ENCODE measurements around the gene REXO4. TPM values are rescaled to one million over a fixed set of nuclear protein-coding genes. Genes with fewer than 3 reads are reported as not detected.
"Not testable (repeated sequence)": the region's sequence is repeated elsewhere in the genome, so short reads cannot be mapped to it uniquely, and the experiment has no call there.

REXO4 gene
- total RNA-seq, 2 donors from 2014 or later: 20.6 to 28.3 TPM

DNA sequence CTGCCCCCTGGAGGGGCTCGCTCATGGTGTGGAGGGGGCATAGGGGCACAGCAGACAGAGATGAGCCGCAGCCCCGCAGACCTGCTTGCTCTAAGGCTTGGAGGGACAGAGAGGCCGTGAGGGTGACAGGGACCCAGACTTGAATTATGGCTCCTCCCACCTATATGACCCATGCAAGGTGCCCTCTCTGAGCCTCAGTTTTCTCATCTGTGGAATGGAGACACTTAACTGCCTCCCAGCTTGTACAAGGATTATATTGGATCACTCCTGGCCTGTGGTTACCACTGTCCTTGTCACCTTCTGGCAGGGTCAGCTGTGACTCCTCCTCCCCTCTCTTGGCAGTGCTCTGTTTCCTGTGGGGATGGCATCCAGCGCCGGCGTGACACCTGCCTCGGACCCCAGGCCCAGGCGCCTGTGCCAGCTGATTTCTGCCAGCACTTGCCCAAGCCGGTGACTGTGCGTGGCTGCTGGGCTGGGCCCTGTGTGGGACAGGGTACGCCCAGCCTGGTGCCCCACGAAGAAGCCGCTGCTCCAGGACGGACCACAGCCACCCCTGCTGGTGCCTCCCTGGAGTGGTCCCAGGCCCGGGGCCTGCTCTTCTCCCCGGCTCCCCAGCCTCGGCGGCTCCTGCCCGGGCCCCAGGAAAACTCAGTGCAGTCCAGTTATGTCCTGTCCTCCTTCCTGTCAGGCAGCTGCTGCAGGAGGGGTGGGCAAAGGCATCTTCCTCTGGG is 37.3 kb upstream of the REXO4 start:
- ATAC-seq (no peak), DNase-seq (ENCODE audit: low spot score in 2 of 2) (no peak)
- Mint-ChIP-seq H3K9me3 (no peaks in the 10 kb centered on the region), H3K27ac (no peak overlapping the region), H3K36me3 (no peaks in the 10 kb centered on the region)

GRCh38 chr9:133454325-133454724 is 36.5 kb upstream of the REXO4 start:
- DNase-seq (ENCODE audit: low spot score in 2 of 2) (no peak), ATAC-seq (no peak)
- Mint-ChIP-seq H3K36me3 (no peaks in the 10 kb centered on the region), H3K27ac (no peak overlapping the region), H3K9me3 (no peaks in the 10 kb centered on the region)

DNA sequence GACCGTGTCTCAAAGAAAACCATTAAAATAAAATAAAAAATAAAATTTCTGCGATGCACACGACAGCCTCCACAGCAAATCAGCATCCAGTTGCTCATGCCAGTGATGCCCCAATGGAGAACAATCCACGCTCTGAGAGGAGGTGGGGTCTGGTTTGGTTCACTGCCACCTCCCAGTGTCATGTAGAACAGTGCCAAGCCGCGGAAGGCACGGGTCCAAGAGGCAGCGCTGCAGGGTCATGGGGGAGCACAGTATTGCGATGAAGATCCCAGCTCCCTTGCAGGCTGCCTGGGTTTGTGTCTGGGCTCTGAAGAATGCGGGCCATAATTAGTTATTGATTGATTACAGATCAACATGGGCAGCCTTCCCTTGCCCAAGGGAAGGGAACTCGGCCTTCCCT is 35.8 kb upstream of the REXO4 start:
- Mint-ChIP-seq H3K27ac (no peak overlapping the region), H3K9me3 (no peaks in the 10 kb centered on the region)

GRCh38 chr9:133452562-133452961 is 34.8 kb upstream of the REXO4 start:
- Mint-ChIP-seq H3K27ac (peak overlapping the region in 1 of 2 donors; percentile 36), H3K9me3 (no peaks in the 10 kb centered on the region), H3K36me3 (no peaks in the 10 kb centered on the region)
- no peak for ATAC-seq
- no peak for DNase-seq (ENCODE audit: low spot score in 2 of 2)

More for the DNA sequence above, 35.8 kb upstream of the REXO4 start:
- H3K36me3 Mint-ChIP-seq: no peaks in the 10 kb centered on the region
- ATAC-seq: no peak
- no peak for DNase-seq (ENCODE audit: low spot score in 2 of 2)

GRCh38 chr9:133451865-133452264 is 34.1 kb upstream of the REXO4 start:
- not testable (repeated sequence) for H3K9me3 Mint-ChIP-seq; H3K36me3 Mint-ChIP-seq; ATAC-seq; H3K27ac Mint-ChIP-seq; DNase-seq (ENCODE audit: low spot score in 2 of 2)

GRCh38 chr9:133449760-133450159 is 31.9 kb upstream of the REXO4 start:
- no peaks in the 10 kb centered on the region for H3K9me3 Mint-ChIP-seq
- no peak for DNase-seq (ENCODE audit: low spot score in 2 of 2)
- ATAC-seq: no peak
- no peaks in the 10 kb centered on the region for H3K36me3 Mint-ChIP-seq
- no peak overlapping the region for H3K27ac Mint-ChIP-seq

DNA sequence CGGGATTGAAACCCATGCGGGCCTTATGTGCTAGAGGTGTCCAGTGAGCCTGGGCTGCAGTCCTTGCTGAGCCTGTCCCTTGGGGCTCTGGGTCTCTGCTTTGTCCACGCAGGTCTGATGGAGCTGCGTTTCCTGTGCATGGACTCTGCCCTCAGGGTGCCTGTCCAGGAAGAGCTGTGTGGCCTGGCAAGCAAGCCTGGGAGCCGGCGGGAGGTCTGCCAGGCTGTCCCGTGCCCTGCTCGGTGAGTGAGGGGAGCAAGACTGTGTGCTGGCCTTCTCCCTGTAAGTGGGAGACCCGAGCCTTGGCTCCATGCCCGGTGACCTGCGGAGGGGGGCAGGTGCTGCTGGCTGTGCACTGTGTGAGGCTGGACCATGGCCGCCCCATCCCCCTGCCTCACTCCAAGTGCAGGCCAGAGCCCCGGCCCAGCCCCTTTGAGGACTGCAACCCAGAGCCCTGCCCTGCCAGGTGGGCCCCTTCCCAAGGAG is 30.7 kb upstream of the REXO4 start:
- ATAC-seq: no peak
- no peak for DNase-seq (ENCODE audit: low spot score in 2 of 2)
- H3K9me3 Mint-ChIP-seq: no peaks in the 10 kb centered on the region
- H3K27ac Mint-ChIP-seq: no peak overlapping the region
- no peaks in the 10 kb centered on the region for H3K36me3 Mint-ChIP-seq

DNA sequence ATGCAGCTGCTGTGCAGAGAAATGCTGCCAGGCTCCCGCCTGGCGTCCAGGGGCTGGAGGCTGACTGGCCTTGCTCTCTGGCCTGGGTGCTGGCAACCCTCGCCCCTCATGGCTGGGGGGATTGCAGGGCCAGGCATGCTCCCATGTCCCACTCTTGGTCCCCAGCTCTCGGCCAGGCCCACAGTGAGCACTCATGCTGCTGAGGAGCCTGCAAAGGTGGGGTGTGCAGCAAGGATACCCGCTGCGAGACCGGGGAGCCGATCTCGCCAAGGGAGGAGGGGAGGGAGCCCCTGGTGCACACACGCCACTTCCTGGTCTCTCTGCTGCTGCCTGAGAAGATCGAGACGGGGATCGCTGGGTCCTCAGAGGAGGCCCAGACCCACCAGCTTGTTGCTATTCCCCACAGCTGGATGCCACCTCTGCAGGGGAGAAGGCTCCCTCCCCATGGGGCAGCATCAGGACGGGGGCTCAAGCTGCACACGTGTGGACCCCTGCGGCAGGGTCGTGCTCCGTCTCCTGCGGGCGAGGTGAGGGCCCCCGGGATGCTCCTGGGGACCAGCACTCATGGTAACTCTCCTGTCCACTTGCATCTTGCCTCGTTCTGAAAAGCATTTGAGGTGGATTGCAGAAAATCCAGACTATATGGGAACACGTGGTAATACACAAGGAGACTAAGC is 27.6 kb upstream of the REXO4 start:
- H3K27ac Mint-ChIP-seq: no peak overlapping the region
- no peak for DNase-seq (ENCODE audit: low spot score in 2 of 2)
- H3K9me3 Mint-ChIP-seq: no peaks in the 10 kb centered on the region

DNA sequence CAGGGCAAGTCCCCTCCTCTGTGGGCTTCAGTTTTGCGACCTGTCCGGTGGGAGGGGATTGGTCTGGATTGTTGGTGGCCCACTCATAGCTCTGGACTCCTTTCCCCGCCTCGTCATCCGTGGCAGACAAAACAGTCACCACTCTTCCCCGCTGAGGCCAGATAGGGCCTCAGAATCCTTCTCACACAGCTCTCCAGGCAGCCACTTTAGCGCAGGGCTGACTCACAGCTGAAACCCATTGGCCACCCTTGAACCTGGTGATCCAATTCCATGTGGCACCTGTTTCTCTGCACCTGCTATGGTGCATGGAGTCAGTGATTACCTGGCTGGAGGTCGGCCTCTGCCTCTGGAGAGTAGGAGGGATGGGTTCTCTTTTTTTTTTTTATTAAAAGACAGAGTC is 26.2 kb upstream of the REXO4 start:
- no peaks in the 10 kb centered on the region for H3K36me3 Mint-ChIP-seq
- H3K9me3 Mint-ChIP-seq: no peaks in the 10 kb centered on the region
- no peak for ATAC-seq
- no peak overlapping the region for H3K27ac Mint-ChIP-seq
- no peak for DNase-seq (ENCODE audit: low spot score in 2 of 2)

More for the DNA sequence above, 27.6 kb upstream of the REXO4 start:
- no peaks in the 10 kb centered on the region for H3K36me3 Mint-ChIP-seq
- ATAC-seq: no peak

DNA sequence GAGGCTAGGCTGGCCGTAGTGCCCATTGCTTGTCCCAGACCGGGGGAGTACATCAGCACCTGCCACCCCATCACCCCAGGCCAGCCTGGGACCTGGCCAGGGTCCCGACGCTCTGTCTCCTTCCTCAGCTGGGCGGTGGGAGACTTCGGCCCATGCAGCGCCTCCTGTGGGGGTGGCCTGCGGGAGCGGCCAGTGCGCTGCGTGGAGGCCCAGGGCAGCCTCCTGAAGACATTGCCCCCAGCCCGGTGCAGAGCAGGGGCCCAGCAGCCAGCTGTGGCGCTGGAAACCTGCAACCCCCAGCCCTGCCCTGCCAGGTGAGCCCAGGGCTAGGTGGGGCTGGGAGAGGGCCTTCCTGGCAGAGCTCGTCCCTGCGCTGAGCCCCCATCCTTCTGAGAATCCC is 25.4 kb upstream of the REXO4 start:
- Mint-ChIP-seq H3K9me3 (no peaks in the 10 kb centered on the region), H3K36me3 (no peaks in the 10 kb centered on the region), H3K27ac (no peak overlapping the region)
- no peak for ATAC-seq
- DNase-seq (ENCODE audit: low spot score in 2 of 2): no peak

DNA sequence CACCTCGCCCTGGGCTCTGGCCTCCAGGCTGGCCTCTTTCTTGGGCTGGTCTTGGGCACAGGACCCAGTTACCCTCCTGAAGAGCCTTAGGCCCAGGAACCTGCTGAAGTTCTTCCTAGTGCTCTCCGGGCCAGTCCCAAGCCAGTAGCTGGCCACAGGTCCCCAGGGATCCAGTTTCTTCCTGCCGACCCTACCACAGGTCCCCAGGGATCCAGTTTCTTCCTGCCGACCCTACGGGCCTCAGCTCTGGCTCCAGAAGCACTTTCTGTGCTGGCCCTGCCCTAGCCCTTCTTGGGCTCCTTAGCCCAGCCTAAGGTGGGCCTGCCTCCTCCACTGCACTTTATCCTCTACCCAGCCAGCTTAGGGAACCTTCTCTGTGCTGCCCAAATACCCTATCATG is 23.8 kb upstream of the REXO4 start:
- H3K36me3 Mint-ChIP-seq: no peaks in the 10 kb centered on the region
- no peaks in the 10 kb centered on the region for H3K9me3 Mint-ChIP-seq
- H3K27ac Mint-ChIP-seq: no peak overlapping the region
- ATAC-seq: no peak
- DNase-seq (ENCODE audit: low spot score in 2 of 2): no peak

DNA sequence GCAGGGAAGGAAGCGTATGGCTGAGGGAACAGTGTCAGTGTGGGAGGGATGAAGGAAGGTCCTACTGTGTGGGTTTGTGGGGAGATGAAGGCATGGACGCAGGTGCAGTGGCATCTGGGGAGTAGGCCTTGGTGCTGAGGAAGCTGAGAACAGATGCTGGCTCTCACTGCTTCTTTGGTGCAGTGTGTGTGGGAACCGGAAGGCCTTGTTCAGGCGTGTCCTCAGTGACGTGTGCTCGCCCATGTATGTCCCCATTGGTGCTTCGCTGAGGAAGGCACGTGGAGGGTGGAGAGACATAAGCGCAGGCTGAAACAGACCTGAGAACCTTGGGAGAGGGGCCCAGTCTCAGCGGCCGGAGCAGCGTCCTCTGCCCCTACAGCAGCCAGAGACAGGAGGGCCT is 23.1 kb upstream of the REXO4 start:
- ATAC-seq (no peak), DNase-seq (ENCODE audit: low spot score in 2 of 2) (no peak)
- Mint-ChIP-seq H3K9me3 (no peaks in the 10 kb centered on the region), H3K36me3 (no peaks in the 10 kb centered on the region), H3K27ac (peak overlapping the region in 1 of 2 donors; percentile 54)

- H3K27ac Mint-ChIP-seq: no peak overlapping the region
- peak; percentile 35 to 46 for ATAC-seq
- no peak for DNase-seq (ENCODE audit: low spot score in 2 of 2)
- H3K9me3 Mint-ChIP-seq: no peaks in the 10 kb centered on the region
- H3K36me3 Mint-ChIP-seq: no peaks in the 10 kb centered on the region
Observed at GRCh38 chr9:133439337-133439736, 21.5 kb upstream of the REXO4 start.

- no peaks in the 10 kb centered on the region for H3K36me3 Mint-ChIP-seq
Observed at GRCh38 chr9:133437753-133438531, 20.1 kb upstream of the REXO4 start.

GRCh38 chr9:133436681-133437080 is 18.9 kb upstream of the REXO4 start:
- H3K27ac Mint-ChIP-seq: no peak overlapping the region
- H3K36me3 Mint-ChIP-seq: no peaks in the 10 kb centered on the region
- no peaks in the 10 kb centered on the region for H3K9me3 Mint-ChIP-seq
- DNase-seq (ENCODE audit: low spot score in 2 of 2) (no peak), ATAC-seq (no peak)

More at GRCh38 chr9:133437753-133438531, 20.1 kb upstream of the REXO4 start:
- peak in 1 of 2 donors; percentile 38 for ATAC-seq
- DNase-seq (ENCODE audit: low spot score in 2 of 2): no peak
- Mint-ChIP-seq H3K9me3 (no peaks in the 10 kb centered on the region), H3K27ac (no peak overlapping the region)

DNA sequence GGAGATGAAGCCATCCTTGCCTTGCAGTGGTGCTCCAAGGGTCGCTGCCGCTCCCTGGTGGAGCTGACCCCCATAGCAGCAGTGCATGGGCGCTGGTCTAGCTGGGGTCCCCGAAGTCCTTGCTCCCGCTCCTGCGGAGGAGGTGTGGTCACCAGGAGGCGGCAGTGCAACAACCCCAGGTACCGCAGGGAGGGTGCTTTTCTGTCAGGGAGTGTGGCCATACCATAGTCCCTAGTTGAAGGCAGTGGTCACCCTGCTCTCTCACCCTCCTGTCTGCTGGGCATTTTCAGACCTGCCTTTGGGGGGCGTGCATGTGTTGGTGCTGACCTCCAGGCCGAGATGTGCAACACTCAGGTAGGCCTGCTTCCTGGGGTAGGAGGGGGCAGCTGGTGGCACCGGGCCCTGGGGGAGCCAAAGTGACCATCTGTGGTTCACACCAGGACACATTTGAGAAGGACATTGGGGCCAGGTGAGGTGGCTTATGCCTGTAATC is 15.6 kb upstream of the REXO4 start:
- ATAC-seq: no peak
- peak overlapping the region in 1 of 2 donors; percentile 22 for H3K27ac Mint-ChIP-seq
- H3K9me3 Mint-ChIP-seq: no peaks in the 10 kb centered on the region
- no peak for DNase-seq (ENCODE audit: low spot score in 2 of 2)
- H3K36me3 Mint-ChIP-seq: no peaks in the 10 kb centered on the region

DNA sequence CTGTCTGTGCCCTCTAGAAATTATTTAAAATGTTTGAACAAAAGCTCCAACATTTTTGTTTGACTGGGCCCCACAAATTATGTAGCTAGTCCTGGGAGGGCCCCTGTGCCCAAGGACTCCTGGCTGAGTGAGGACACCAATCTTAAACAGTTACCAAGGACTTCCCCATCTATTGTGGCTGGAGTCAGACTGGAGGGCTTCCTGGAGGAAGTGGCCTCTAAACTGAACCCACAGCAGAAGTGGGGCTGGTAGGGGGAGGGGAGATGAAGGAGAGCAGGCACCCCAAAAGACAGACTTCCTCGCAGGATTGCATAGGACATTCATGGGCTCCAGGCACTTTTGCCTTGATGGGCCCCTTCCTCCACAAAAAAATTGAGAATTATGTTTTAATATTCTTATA is 12.4 kb upstream of the REXO4 start:
- no peaks in the 10 kb centered on the region for H3K9me3 Mint-ChIP-seq
- H3K36me3 Mint-ChIP-seq: no peaks in the 10 kb centered on the region
- no peak for ATAC-seq

More for the DNA sequence above, 12.4 kb upstream of the REXO4 start:
- H3K27ac Mint-ChIP-seq: no peak overlapping the region
- DNase-seq (ENCODE audit: low spot score in 2 of 2): no peak

All from activated naive CD4-positive, alpha-beta T cell treated with anti-CD3 and anti-CD28 coated beads, Interleukin-2, amount 50 U/mL, for 72 hours (primary cell).